K562 (cell line): ENCODE data around the gene ARHGAP10.

Experiments
- FOXK1 ChIP-seq: sonication (generic); formaldehyde crosslinking; IDR thresholded peaks from 2 replicates; pipeline ENCODE4 v1.8.0; 2022; ENCODE audit warnings: missing genetic modification reagents, mild to moderate bottlenecking, borderline replicate concordance
- FOXP4 ChIP-seq: sonication (generic); formaldehyde crosslinking; IDR thresholded peaks from 2 replicates; pipeline ENCODE4 v1.8.0; 2022; ENCODE audit warnings: mild to moderate bottlenecking, missing genetic modification reagents, borderline replicate concordance
- IRF2 ChIP-seq: sonication (generic); formaldehyde crosslinking; IDR thresholded peaks from 2 replicates; pipeline ENCODE4 v1.8.1; 2022; ENCODE audit warnings: mild to moderate bottlenecking, missing genetic modification reagents
- RBBP5 ChIP-seq: fragments of 200-600 bp; sonication (generic); IDR thresholded peaks from 2 replicates; pipeline ENCODE4 v1.6.1; 2012; ENCODE audit warnings: borderline replicate concordance, mild to moderate bottlenecking, low read length, control low read depth, inconsistent platforms; ENCODE audit not compliant: insufficient read depth, poor library complexity, severe bottlenecking
- ZNF282 ChIP-seq: sonication (generic); formaldehyde crosslinking; IDR thresholded peaks from 2 replicates; pipeline ENCODE4 v1.8.1; 2023; ENCODE audit warnings: missing genetic modification reagents
- ZSCAN29 ChIP-seq: fragments of 450-650 bp; IDR thresholded peaks from 2 replicates; pipeline ENCODE4 v1.6.1; 2017

- TF ChIP-seq ZSCAN29 (no peak), IRF2 (no peak), ZNF282 (CRISPR knock-in tag) (no peak), RBBP5 (no peak), FOXP4 (CRISPR knock-in tag) (no peak), FOXK1 (CRISPR knock-in tag) (no peak)
Measured at GRCh38 chr4:147916351-147916750, 184.5 kb downstream of the ARHGAP10 start.
